Activated T-cell treated with anti-CD3 and anti-CD28 coated beads for 1 hour (primary cell): ENCODE results near the gene IRF4.
A peak's percentile ranks its signal among the peaks of the same experiment; 100 is the strongest.

Experiments used
- DNase-seq: peaks from one replicate; pipeline ENCODE4 v3.0.0-alpha.2; 2020; ENCODE audit warnings: low read depth

Gene IRF4

DNA sequence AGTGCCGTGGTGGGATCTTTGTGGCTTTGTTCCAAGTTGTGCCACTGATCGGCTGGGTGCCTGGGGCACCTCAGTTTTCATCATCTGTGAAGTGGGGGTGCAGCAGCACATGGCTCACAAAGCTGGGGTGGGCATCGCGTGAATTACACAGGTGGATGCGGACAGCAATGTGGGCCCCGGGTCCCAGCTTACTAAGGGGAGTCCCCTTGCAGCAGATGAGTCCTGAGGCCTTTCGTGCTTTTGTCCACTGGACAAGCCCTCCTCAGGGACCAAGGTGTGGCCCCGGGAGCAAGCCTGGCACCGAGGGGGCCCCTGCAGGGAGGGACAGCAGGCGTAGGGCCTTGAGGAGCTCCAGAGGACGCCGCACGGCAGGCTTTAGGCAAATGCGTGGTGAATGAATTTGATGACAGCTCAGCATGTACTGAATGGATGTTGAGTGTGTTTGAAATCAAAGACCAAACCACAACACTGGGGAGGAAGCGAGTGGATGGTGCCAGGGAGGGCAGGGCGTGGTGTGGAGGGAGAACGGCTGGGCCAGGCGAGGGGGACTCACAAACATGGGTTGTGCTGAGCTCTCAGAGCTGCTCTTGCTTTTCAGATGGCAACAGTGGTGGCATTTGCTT lies 53.2 kb downstream of the IRF4 start:
- DNase-seq, result peak; percentile 40

DNA sequence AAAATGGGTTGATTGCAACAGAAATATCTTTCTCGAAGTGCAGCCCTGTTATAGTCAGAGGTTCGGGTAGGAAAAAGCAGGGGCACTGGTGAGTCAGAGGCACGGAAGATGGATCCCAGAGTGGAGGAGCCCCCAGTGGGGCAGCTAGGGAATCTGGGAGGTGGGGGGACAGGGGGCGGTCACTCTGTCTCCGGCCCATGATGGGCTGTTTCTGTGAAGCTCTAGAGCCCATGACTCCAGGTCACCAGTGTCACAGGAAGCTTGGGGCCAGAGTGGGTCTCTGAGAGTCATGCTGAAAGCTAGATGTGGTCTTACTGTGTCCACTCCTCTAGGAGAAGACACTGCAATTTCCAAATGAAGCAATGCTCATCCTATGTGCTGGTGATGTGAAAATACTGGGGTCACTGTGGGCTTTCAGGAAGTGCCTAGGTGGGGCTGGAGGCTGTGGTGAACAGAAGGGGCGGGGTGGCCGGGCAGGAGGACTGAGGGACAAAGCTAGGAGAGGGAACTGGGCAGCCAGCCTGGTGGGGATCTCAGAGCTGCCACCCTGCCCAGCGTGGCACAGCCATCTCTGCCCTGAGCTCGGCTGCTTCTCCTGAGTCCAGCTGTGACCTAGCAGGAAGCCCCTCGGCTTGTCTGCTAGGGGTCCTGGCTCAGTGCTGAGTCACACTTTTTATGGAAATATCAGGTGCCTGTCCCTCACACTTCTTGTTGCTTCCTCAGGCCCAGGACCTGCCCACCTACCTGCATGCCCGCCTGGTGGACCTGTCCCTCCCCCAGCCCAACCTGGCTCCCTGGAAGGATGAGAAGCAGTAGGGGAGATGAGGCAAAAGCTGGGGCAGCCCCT lies 54.2 kb downstream of the IRF4 start:
- DNase-seq, result no peak

- DNase-seq, result peak; percentile 78
Measured at GRCh38 chr6:446418-447366, 55.1 kb downstream of the IRF4 start.

- no peak for DNase-seq
Measured at GRCh38 chr6:447381-448165, 56.0 kb downstream of the IRF4 start.

DNA sequence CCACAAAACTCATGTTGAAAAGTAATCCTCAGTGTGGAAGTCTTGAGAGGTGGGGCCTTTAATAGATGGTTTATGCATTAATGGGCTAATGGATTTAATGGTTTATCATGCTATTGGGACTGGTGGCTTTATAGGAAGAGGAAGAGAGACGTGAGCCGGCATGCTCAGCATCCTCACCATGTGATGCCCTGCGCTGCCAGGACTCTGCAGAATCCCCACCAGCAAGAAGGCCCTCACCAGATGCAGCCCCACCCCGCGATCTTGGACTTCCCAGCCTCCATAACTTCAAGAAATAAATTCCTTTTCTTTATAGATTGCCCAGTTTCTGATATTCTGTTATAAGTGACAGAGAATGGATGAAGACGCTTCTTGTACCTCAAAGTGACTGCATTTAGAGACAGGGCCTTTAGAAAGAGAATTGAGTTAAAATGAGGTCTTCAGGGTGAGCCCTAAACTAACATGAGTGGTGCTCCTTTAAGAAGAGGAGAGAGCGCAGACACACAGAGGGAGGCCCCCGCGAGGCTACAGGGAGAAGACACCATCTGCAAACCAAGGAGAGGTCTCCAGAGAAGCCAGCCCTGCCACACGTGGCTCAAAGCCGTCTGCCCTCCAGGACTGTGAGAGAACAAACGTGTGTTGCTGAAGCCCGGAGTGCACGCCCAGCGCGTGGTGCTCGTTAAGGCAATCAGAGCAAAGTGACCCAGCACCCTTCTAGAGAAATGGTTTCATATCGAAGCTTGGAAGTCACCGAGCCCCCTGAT lies 56.9 kb downstream of the IRF4 start:
- DNase-seq, result no peak

DNA sequence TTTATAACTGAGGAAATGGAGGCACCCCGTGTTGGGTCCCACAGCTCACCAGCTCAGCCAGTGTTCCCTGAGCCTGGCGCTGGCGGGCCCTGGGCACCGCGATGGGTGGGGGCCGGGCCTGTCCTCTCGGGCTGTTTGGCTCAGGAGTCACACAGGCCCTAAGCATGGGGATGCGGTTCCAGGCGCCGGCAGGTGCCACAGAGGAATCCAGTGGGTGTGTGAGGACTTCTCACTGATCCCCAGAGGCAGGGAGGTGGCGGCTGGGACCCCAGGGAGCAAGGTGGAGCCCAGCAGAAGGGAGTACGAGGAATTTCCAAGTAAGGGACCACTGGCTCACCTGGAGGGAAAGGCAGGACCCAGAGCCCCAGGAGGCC lies 57.5 kb downstream of the IRF4 start:
- no peak for DNase-seq

DNA sequence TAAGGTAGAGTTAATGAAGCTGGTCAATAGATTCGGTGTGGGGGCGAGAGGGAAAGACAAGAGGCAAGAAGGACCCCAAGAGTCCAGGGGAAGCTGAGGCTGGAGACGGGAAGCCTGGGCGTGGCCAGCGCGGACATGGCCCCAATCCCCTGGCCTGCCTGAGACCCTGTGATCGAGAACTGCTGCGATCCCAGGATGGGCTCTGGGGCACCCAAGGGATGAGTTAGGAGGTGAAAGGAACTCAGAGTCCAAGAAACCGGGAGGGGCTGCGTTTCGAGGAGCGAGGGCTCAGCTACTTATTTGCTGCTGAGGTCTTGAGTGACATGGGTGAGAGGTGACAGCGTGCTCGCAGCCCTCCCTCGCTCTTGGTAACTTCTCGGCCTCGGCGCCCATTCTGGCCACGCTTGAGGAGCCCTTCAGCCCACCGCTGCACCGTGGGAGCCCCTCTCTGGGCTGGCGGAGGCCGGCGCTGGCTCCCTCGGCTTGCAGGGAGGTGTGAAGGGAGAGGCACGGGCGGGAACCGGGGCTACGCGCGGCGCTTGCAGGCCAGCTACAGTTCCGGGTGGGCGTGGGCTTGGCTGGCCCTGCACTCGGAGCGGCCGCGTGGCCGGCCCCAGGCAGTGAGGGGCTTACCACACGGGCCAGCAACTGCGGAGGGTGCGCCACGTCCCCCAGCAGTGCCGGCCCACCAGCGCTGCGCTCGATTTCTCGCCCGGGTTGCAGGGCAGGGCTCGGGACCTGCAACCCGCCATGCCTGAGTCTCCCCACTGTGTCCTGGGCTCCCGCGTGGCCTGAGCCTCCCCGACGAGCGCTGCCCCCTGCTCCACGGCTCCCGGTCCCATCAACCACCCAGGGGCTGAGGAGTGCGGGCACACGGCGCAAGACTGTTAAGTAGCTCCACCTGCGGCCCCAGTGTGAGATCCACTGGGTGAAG lies 58.2 kb downstream of the IRF4 start:
- DNase-seq, result no peak

DNA sequence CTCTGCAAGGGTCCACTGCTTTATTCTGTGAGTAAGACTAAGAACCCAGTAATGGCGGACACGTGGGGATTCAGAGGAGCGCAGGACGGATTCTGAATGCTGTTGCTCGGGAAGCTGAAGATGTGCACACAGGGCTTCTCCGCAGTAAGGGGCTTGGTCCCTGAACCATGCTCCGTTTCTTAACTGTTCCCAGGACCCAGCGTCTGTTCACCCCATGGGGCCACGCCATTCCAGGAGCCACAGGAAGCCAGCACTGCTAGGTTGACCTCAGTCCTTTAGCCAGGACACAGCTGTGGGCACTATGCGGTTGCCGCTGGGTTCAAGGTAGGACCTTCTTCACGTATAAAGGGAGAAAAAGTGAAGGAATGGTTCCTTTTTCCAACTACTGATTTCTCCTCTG lies 59.8 kb downstream of the IRF4 start:
- no peak for DNase-seq

DNA sequence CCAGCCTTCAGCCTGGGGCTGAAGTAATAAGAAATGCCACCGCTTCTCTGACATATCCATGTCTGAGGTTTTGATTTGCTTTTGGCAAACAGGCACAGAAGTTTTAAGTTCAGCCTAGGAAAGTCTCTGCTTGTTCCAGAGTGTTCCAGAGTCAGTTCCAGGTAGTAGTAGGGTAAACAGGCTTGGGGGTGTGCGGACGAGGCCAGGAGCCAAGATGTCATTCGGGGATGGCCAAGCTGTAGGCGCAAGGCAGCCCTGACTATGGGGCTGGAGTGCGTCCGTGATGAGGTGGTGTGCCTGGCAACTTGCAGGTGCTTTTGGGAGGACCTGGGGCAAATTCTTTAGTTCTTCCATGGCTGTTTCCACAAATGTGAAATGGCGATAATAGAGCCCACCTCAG lies 60.3 kb downstream of the IRF4 start:
- no peak for DNase-seq

GRCh38 chr6:452301-453067 lies 60.9 kb downstream of the IRF4 start:
- DNase-seq, result no peak

GRCh38 chr6:453152-453551 lies 61.6 kb downstream of the IRF4 start:
- DNase-seq, result no peak

- no peak for DNase-seq
Measured at GRCh38 chr6:454148-454991, 62.8 kb downstream of the IRF4 start.

DNA sequence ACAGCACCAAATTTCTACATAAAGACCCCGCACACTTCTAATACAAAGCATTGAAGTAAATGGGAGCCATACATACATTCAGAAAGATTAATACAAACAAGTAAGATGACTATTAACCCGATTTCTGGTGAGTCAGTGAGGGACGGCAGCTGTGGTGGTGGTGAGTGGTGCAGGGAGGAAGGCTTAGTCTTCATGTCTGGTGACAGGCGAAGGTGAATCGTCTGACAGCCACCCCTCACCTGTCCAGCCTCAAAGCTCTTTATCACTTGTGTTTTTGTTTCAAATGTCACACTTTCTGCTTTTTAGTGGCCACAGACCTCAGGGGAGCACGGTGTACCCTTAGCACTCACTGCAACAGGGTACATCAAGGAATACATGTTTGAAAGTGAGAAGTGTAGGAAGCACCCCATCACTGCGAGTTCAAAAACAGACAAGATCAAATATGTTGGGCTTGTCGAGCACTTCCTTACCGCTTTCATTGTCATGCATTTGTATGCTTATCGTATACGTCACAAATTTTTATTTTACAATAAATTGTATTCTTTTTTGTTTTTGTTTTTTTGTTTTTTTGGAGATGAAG lies 63.5 kb downstream of the IRF4 start:
- no peak for DNase-seq

GRCh38 chr6:455835-456234 lies 64.3 kb downstream of the IRF4 start:
- DNase-seq, result no peak

DNA sequence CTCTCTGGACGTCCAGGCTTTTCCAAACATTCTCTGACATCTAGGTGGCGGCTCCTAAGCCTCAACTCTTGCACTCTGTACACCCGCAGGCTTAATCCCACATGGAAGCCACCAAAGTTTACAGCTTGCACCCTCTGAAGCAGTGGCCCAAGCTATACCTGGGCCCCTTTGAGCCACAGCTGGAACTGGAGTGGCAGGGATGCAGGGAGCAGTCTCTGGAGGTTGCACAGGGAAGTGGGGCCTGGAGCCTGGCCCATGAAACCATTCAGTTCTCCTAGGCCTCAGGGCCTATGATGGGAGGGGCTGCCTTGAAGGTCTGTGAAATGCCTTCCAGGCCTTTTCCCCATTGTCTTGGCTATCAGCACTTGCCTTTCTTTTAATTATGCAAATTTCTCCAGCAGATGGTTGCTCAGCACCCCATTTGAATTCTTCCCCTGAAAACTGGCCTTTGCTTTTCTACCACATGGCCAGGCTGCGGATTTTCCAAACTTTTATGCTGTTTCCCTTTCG lies 64.9 kb downstream of the IRF4 start:
- DNase-seq, result no peak

DNA sequence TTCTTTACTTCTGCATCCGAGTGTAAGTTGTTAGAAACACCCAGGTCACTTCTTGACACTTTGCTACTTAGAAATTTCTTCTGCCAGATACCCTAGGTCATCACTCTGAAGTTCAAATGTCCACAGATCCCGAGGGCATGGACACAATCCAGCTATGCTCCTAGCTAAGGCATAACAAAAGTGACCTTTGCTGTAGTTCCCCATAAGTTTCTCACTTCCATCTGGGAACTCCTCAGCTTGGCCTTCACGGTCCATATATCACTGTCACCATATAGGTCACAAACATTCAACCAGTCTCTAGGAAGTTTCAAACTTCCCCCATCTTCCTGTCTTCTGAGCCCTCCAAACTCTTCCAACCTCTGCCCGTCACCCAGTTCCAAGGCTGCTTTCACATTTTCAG lies 65.3 kb downstream of the IRF4 start:
- no peak for DNase-seq
